ENCODE data around the gene GNAZ.

GNAZ gene

DNA sequence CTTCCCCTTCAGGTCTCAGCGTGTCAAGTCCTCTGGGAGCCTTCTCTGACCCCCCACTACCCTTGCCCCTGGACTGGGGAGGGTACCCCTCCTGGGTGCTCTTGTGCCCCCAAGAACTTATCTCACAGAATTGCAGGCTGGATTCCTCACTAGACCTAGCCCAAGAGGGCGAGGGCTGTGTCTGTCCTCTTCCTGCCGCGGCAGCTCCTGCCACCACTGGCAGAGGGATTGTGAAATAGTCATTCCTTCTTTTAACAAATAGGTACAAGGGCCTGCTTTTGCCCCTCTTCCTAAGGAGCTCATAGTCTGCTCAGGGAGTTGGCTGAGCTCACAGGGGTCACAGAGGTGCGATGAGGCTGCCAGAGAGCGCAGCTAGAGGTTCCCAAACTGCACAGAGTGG lies 80.4 kb downstream of the GNAZ start:
- peak overlapping the region in 1 of 2 donors; percentile 33 for H3K27ac Mint-ChIP-seq
- no peaks in the 10 kb centered on the region for H3K9me3 Mint-ChIP-seq
- H3K4me1 Mint-ChIP-seq (ENCODE audit: low read depth in 2 of 2) = peaks cover 4 to 28% of the 10 kb centered on the region in 2 donors
- peaks cover 8% of the 10 kb centered on the region for H3K36me3 Mint-ChIP-seq (ENCODE audit: insufficient read depth)
- no peak for DNase-seq
- H3K27me3 Mint-ChIP-seq = no peaks in the 10 kb centered on the region
- no peak for ATAC-seq (replicated peaks)
- H3K4me3 Mint-ChIP-seq = no peak overlapping the region

DNA sequence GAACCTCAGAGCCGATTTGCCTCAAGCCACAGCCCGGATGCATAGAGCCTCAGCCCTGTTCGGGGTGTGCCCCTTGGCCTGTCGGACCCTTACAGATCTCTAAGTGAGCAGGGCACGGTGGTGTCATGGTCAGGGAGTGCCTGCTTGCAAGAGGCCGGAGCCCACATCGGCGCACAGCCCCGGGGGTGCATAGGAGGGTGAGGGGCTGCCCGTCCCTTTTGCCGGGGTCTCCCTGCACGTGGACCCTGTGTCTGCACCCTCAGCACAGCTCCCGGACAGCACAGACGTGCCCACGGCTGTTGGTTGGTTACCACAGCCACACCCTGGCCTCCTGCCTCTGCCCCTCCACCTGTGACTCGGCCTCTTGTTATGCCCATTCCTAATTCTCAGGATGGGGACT lies 81.5 kb downstream of the GNAZ start:
- no peaks in the 10 kb centered on the region for H3K27me3 Mint-ChIP-seq
- H3K36me3 Mint-ChIP-seq (ENCODE audit: insufficient read depth) = no peaks in the 10 kb centered on the region
- H3K27ac Mint-ChIP-seq = no peak overlapping the region
- H3K9me3 Mint-ChIP-seq = no peaks in the 10 kb centered on the region
- peaks cover 4 to 22% of the 10 kb centered on the region in 2 donors for H3K4me1 Mint-ChIP-seq (ENCODE audit: low read depth in 2 of 2)
- DNase-seq (no peak), ATAC-seq (replicated peaks) (no peak)
- H3K4me3 Mint-ChIP-seq = no peak overlapping the region

DNA sequence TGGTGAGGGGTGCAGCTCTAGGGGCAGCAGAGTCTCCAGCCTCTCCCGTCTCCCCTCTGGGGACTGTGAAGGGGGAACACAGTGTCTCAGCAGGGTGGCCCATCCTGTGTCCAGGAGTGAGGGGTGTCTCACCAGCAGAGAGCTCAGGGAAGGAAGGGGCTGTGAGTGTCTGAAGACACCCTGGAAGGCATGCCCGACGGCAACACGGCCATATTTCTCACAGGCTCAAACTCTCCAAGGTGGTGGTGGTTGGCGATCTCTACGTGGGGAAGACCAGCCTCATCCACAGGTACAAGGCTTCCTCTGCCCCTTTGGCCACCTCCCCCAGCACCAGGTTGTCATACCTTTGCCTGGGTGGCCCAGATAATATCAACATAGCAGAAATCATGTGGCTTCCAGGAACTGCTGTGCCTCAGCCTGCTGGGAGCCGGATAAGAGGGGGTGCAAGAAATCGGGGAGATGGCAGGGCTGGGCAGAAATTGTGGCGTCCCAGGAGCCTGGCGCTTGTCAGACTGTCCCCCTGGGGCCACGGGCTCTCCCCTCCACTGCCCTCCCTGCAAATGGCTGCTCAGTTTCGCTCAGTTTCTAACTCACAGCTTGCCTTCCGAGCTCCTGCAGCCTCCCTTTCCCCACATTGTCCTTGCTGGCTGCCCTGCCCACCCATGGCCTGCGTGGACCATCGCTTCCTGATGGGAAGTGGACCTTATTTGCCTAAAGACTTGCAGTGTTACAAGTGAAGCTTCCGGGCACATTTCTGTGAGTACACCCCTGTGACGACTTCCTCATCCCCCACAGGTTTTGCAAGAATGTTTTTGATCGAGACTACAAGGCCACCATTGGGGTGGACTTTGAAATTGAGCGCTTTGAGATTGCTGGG lies 82.2 kb downstream of the GNAZ start:
- H3K4me3 Mint-ChIP-seq = peak overlapping the region in 1 of 2 donors; percentile 58
- peak; percentile 31 for ATAC-seq (replicated peaks)

DNA sequence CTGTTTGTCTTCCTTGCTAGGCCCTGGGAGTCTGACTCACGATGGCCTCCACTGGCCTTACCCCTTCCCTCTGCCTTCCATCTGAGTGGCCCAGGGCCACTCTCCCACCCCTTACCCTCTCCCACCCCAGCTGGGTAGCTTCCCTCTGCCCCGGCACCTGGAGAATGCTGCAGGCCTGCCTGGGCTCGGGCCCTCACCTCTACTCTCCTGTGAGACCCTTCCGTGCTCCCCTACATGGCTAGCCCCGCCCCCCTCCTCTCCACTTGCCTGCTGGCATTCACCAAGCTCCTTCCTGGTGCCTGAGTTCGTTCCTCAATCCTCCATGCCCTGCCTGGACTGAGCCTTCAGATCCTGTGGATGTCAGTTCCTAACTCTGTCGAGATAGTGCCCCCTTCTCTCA lies 83.7 kb downstream of the GNAZ start:
- H3K4me1 Mint-ChIP-seq (ENCODE audit: low read depth in 2 of 2) = peaks cover 4 to 20% of the 10 kb centered on the region in 2 donors
- no peaks in the 10 kb centered on the region for H3K9me3 Mint-ChIP-seq

More for the DNA sequence above, 82.2 kb downstream of the GNAZ start:
- peak overlapping the region; percentile 22 to 86 for H3K27ac Mint-ChIP-seq
- peaks cover 4 to 20% of the 10 kb centered on the region in 2 donors for H3K4me1 Mint-ChIP-seq (ENCODE audit: low read depth in 2 of 2)
- H3K36me3 Mint-ChIP-seq (ENCODE audit: insufficient read depth) = no peaks in the 10 kb centered on the region
- no peaks in the 10 kb centered on the region for H3K9me3 Mint-ChIP-seq
- no peak for DNase-seq
- no peaks in the 10 kb centered on the region for H3K27me3 Mint-ChIP-seq

DNA sequence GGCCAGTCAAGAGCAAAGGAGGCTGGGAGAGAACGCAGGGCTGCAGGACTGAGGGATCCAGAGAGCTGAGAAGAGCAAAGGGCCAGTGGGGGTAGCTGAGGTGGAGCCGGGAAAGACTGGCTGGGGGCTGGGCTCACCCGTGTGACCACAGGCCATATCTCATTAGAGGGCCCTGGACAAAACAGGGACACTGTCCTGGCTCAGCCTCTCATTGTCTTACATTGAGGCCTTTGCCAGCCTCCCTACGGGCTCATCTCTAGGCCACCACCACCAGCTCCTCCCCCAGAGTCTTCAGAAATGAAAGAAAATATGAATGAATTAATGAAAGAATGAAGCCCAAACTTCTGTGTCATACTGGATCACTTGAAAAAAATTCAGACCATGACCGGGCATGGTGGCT lies 84.1 kb downstream of the GNAZ start:
- Mint-ChIP-seq H3K9me3 (no peaks in the 10 kb centered on the region), H3K27ac (peak overlapping the region; percentile 22 to 29), H3K36me3 (ENCODE audit: insufficient read depth) (no peaks in the 10 kb centered on the region), H3K27me3 (no peaks in the 10 kb centered on the region), H3K4me1 (ENCODE audit: low read depth in 2 of 2) (peaks cover 4 to 20% of the 10 kb centered on the region in 2 donors), H3K4me3 (no peak overlapping the region)
- DNase-seq (no peak), ATAC-seq (replicated peaks) (no peak)

More for the DNA sequence above, 83.7 kb downstream of the GNAZ start:
- no peak for DNase-seq
- Mint-ChIP-seq H3K27ac (peak overlapping the region; percentile 22 to 86), H3K36me3 (ENCODE audit: insufficient read depth) (no peaks in the 10 kb centered on the region), H3K27me3 (no peaks in the 10 kb centered on the region), H3K4me3 (peak overlapping the region in 1 of 2 donors; percentile 58)
- ATAC-seq (replicated peaks) = no peak

DNA sequence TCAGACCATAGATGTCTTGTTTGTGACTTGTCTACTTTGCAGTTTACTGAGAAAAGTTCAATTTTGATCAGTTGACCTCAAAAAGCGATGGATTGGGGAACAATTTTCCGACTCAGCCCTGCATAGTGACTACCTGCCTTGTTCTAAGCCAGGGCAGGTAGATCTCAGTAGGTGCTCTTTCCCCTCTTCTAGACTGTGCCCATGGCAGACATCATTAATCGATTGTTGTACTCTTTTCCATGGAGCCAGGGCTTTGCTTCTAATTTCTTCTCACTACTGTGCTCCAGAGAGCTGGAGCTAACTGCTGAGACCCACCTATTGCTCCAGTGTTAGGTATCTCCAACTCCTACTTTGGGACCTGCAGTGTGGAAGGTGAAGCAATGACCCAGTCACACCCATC lies 84.8 kb downstream of the GNAZ start:
- no peak overlapping the region for H3K4me3 Mint-ChIP-seq
- no peaks in the 10 kb centered on the region for H3K27me3 Mint-ChIP-seq
- H3K27ac Mint-ChIP-seq = peak overlapping the region in 1 of 2 donors; percentile 81
- DNase-seq (no peak), ATAC-seq (replicated peaks) (no peak)
- no peaks in the 10 kb centered on the region for H3K36me3 Mint-ChIP-seq (ENCODE audit: insufficient read depth)
- H3K9me3 Mint-ChIP-seq = no peaks in the 10 kb centered on the region
- peaks cover 4 to 20% of the 10 kb centered on the region in 2 donors for H3K4me1 Mint-ChIP-seq (ENCODE audit: low read depth in 2 of 2)

DNA sequence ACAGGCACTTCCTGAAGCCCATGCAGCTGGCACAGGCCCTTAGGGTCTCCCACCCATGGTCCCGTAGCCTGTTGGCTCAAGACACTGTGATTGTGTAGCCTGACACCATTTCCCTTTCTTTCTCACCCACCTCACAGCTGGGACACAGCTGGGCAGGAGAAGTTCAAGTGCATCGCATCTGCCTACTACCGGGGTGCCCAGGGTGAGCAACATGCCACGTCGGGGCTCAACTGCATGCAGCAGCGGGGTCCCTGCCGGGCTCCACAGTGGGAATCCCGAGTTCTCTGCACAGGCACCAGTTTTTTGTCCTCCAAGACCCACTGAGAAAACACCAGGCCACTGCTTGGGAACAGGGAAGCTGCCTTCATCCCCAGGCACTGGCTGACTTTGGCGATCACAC lies 85.5 kb downstream of the GNAZ start:
- DNase-seq (no peak), ATAC-seq (replicated peaks) (no peak)
- Mint-ChIP-seq H3K9me3 (no peaks in the 10 kb centered on the region), H3K27ac (peak overlapping the region in 1 of 2 donors; percentile 81), H3K4me1 (ENCODE audit: low read depth in 2 of 2) (peaks cover 4 to 20% of the 10 kb centered on the region in 2 donors), H3K36me3 (ENCODE audit: insufficient read depth) (no peaks in the 10 kb centered on the region), H3K4me3 (no peak overlapping the region), H3K27me3 (no peaks in the 10 kb centered on the region)

DNA sequence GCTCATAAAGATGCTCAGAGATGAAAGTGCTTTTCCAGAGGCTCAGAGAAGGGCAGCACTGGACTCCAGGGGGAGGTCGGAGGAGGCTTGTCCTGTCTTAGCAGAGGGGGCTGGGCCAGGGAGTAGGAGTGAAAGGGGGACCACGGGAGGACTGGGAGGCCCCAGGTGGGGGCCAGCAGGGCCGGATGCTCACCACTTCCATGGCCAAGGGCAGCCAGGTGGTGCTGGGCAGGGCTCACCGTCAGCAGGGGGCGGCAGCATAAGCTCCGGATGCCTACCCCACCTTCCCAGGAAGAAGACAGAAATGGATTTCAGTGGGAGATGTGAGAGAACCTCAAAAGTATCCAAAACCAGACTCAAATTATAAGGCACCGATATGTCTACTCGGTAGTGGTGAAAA lies 86.0 kb downstream of the GNAZ start:
- H3K4me1 Mint-ChIP-seq (ENCODE audit: low read depth in 2 of 2) = peaks cover 4 to 17% of the 10 kb centered on the region in 2 donors
- H3K27ac Mint-ChIP-seq = peak overlapping the region in 1 of 2 donors; percentile 59
- H3K36me3 Mint-ChIP-seq (ENCODE audit: insufficient read depth) = no peaks in the 10 kb centered on the region
- DNase-seq (no peak), ATAC-seq (replicated peaks) (no peak)
- H3K4me3 Mint-ChIP-seq = no peak overlapping the region
- no peaks in the 10 kb centered on the region for H3K9me3 Mint-ChIP-seq
- H3K27me3 Mint-ChIP-seq = no peaks in the 10 kb centered on the region

DNA sequence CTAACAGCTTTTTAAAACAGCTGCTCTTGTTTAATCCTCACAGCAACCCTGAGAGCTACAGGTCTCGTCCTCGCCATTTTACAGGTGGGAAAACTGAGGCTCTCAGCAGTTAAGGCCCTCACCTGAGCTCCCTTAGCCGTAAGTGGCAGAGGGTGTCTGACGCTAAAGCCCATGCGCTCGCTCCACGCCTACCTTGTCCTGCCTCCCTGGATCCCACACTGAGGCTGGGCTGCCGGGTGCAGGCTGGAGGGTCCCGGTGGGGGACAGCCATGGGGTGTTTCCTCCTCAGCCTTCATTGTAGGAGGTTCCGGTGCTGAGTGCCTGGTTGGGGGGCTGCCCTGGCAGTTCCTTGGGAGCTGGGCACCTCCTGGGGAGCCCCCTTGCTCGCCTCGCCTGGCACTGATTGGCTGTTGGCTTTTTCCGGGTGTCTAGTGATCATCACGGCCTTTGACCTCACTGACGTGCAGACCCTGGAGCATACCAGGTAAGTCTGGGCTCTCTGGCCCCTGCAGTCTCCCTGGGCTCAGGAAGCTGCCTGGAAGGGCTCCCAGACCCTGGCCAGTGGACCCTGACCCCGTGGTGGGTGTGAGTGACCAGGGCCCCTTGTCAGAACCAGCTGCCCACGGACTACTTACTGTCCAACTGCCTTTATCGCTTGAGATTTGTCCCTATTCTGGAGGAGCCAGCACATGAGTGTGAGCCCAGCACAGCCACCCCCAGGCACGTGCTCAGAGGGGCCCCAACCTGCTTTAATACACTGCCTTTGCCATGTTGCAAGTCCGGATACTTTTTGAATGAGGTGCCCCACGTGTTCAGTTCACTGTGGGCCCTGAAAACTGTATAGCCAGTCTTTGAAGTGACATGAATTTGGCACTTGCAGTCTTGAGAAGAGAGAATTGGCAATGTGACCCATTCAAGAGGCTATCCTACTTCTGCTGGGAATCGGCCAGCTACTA lies 87.5 kb downstream of the GNAZ start:
- Mint-ChIP-seq H3K27ac (peak overlapping the region; percentile 12 to 59), H3K27me3 (no peaks in the 10 kb centered on the region), H3K9me3 (no peaks in the 10 kb centered on the region), H3K4me1 (ENCODE audit: low read depth in 2 of 2) (peaks cover 4 to 17% of the 10 kb centered on the region in 2 donors), H3K4me3 (no peak overlapping the region), H3K36me3 (ENCODE audit: insufficient read depth) (no peaks in the 10 kb centered on the region)
- no peak for DNase-seq
- no peak for ATAC-seq (replicated peaks)

DNA sequence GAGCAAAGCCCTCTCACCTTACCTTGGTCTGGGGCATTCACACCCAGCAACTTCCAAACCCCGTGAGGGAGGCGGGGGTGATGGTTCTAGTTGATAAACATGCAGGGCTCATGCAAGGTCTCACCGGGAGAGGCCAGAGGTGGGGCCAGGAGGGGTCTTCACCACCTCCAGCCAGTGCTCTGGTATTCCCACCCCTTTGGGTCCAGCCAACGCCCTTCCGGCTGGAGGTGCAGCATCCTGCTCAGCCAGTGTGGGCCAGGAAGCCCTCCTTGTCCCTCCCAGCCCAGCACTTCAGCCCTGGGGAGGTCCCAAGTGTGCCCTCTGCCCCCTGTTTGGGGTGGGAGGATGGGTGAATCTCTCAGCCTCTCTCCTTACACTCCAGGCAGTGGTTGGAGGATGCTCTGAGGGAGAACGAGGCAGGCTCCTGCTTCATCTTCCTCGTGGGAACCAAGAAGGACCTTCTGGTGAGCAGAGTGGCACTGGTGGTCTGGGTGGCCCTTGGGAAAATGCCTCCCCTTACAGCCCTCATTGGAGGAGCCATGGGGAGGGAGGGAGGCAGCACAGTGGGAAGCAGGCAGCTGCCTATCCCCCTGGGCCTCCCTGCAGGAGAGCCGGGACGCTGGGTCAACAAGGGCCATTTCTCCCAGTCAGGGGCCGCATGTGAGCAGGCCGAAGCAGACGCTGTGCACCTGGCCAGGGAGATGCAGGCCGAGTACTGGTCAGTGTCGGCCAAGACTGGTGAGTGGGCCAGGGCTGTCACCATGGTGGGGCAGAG lies 88.4 kb downstream of the GNAZ start:
- Mint-ChIP-seq H3K9me3 (no peaks in the 10 kb centered on the region), H3K4me1 (ENCODE audit: low read depth in 2 of 2) (peaks cover 4 to 9% of the 10 kb centered on the region in 2 donors), H3K27ac (no peak overlapping the region), H3K27me3 (no peaks in the 10 kb centered on the region), H3K4me3 (no peak overlapping the region), H3K36me3 (ENCODE audit: insufficient read depth) (no peaks in the 10 kb centered on the region)
- DNase-seq (no peak), ATAC-seq (replicated peaks) (no peak)

DNA sequence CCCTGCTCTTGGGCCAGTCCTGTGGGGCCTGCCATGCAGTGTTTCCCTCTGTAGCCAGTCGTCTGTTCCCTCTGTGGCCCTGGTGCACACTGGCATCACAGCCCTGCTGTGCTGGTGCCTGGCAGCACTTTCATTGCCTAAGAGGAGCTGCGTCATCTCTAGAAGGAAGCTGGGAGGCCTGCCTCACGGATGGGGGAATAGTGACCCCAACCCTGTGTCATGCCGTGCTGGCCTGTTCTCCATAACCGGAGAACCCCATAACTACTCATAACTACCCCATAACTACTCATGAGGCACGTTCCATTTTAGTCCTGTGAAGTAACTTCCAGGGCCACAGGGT lies 88.9 kb downstream of the GNAZ start:
- Mint-ChIP-seq H3K27ac (peak overlapping the region in 1 of 2 donors; percentile 30), H3K27me3 (no peaks in the 10 kb centered on the region), H3K9me3 (no peaks in the 10 kb centered on the region), H3K36me3 (ENCODE audit: insufficient read depth) (no peaks in the 10 kb centered on the region), H3K4me3 (no peak overlapping the region), H3K4me1 (ENCODE audit: low read depth in 2 of 2) (peaks cover 1 to 6% of the 10 kb centered on the region in 2 donors)
- ATAC-seq (replicated peaks) (no peak), DNase-seq (no peak)

DNA sequence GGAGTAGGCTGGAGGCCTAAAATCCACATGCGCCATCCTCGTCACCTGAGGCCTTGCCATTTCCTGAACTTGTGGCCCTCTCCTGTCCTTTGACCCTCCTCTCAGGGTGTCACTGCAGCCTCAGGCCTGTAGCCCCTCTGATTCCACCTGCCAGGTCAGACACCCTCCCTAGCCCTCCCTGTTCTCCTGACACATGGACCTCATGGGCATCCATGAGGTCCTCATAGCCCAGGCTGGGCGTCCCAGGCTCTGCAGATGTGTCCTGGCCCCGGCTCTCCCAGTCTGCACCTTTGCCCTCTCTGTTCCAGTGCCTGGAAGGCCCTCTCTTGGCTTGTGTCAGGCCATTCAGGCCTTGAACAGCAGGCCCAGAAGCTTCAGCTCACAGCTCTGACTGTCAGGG lies 90.7 kb downstream of the GNAZ start:
- H3K4me3 Mint-ChIP-seq = no peak overlapping the region
- no peaks in the 10 kb centered on the region for H3K36me3 Mint-ChIP-seq (ENCODE audit: insufficient read depth)
- peaks cover 0 to 2% of the 10 kb centered on the region in 2 donors for H3K4me1 Mint-ChIP-seq (ENCODE audit: low read depth in 2 of 2)
- no peak for ATAC-seq (replicated peaks)
- H3K9me3 Mint-ChIP-seq = no peaks in the 10 kb centered on the region
- no peak for DNase-seq
- H3K27me3 Mint-ChIP-seq = no peaks in the 10 kb centered on the region
- no peak overlapping the region for H3K27ac Mint-ChIP-seq

DNA sequence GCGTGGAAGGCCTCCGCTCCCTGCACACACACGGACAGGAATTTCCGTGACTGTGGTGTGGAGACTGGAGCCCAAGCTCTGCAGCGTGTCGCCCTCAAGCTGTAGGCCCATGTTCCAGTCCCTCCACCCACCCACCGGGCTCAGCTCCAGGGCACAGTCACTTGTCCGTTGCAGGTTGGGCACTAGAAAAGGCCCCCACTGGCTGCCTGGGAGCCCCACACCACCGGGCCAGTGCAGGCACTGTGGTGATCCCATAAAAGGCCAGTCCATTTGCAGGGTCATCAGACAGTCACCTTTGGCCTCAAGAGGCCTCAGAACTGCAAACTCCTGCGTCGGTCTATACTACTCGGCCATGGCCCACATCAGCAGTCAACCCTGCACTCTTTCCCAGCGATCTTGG lies 91.3 kb downstream of the GNAZ start:
- no peaks in the 10 kb centered on the region for H3K36me3 Mint-ChIP-seq (ENCODE audit: insufficient read depth)
- H3K27me3 Mint-ChIP-seq = peaks cover 0 to 3% of the 10 kb centered on the region in 2 donors
- no peak overlapping the region for H3K4me3 Mint-ChIP-seq
- no peak overlapping the region for H3K27ac Mint-ChIP-seq
- ATAC-seq (replicated peaks) = no peak
- DNase-seq = no peak
- peaks cover 0 to 2% of the 10 kb centered on the region in 2 donors for H3K4me1 Mint-ChIP-seq (ENCODE audit: low read depth in 2 of 2)
- H3K9me3 Mint-ChIP-seq = no peaks in the 10 kb centered on the region
